GM18858 (cell line): ENCODE data around the gene PFKFB4.
A peak's percentile ranks its signal among the peaks of the same experiment; 100 is the strongest.
"Not testable (repeated sequence)": the region's sequence is repeated elsewhere in the genome, so short reads cannot be mapped to it uniquely, and the experiment has no call there.

Source experiments
- ATAC-seq: cut with Tn5 transposase; IDR thresholded peaks from one replicate; pipeline ENCODE4 v1.9.1; 2021; ENCODE audit not compliant: unreplicated experiment

The PFKFB4 gene

GRCh38 chr3:48502728-48503168, 53.9 kb downstream of the PFKFB4 start:
- ATAC-seq, result no peak

GRCh38 chr3:48502121-48502520, 54.5 kb downstream of the PFKFB4 start:
- ATAC-seq, result no peak

DNA sequence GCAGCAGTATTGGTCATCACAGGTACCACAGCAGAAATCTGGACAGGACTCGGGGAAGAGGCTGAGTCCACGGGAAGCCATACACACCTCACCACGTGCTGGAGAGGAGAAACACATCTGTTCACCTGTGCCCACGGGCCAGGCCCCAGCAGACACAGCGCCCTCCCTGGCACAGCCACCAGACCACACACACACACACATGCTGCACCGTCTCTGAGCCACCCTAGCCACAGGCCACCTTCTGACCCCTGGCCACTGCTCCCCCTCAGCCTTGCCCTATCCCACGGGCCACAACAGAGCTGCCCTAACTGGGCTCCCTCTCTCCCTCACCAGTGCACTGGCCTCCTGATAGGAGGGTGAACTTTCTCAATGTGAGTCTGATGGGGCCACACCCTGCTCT, 55.4 kb downstream of the PFKFB4 start:
- no peak for ATAC-seq

- ATAC-seq, result no peak
Observed at GRCh38 chr3:48500656-48501055, 55.9 kb downstream of the PFKFB4 start.

- no peak for ATAC-seq
Observed at GRCh38 chr3:48493203-48493501, 63.5 kb downstream of the PFKFB4 start.

DNA sequence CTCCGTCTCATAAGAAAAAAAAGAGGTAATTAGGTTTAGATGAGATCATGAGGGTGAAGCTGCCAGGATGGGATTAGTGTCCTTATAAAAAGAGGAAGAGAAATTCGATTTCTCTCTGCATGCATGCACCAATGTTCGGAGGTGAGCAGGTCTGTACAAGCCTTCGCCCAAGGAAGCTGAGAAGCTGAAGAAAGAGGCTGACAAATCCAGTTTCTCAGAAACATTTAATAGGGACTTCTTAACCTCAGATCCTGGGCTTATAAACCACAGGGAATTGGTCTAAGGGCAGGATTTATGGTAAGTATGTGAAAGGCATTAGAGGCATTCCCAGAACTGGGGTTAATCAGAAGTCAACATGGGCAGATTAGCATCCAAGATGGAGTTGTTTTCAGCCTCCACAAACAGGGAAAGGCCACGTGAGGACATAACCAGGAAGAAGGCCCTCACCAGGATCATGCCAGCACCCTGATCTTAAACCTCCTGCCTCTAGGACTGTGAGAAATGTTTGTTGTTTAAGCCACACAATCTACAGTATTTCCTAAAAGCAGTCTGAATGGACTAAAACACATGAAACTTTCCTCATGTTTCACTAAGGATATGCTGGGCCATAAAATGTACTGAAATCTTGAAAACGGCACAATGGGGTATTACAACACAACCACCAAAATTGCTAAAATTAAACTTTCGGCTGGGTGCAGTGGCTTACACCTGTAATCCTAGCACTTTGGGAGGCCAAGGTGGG, 64.0 kb downstream of the PFKFB4 start:
- no peak for ATAC-seq

GRCh38 chr3:48486952-48487351, 69.7 kb downstream of the PFKFB4 start:
- no peak for ATAC-seq

- ATAC-seq, result not testable (repeated sequence)
Observed at GRCh38 chr3:48482822-48483221, 73.8 kb downstream of the PFKFB4 start.

- ATAC-seq, result not testable (repeated sequence)
Observed at GRCh38 chr3:48480891-48481290, 75.7 kb downstream of the PFKFB4 start.

GRCh38 chr3:48478626-48479555, 77.7 kb downstream of the PFKFB4 start:
- ATAC-seq, result no peak

- ATAC-seq, result no peak
Observed at GRCh38 chr3:48477959-48478520, 78.6 kb downstream of the PFKFB4 start.

GRCh38 chr3:48476426-48477053, 80.1 kb downstream of the PFKFB4 start:
- ATAC-seq, result no peak

DNA sequence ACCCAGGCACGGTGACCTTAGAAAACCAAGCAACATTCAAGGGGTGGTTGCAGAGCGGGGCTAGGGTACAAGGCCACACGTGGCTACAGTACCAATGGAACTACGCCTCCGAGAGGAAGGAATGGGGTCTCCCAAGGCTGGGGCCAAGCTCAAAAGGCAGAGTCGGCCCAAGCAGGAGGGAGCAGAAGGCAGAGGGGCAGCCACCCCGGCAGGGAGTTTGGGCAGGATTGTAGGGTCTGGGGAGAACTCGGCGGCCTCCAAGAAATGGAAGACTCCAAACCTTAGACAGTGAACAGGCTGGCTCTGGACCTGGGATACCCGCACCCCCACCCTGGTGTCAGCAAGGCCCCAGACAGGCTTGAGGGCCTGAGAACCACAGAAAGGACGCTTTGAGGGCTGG, 81.4 kb downstream of the PFKFB4 start:
- no peak for ATAC-seq

- no peak for ATAC-seq
Observed at GRCh38 chr3:48474619-48475018, 82.0 kb downstream of the PFKFB4 start.

DNA sequence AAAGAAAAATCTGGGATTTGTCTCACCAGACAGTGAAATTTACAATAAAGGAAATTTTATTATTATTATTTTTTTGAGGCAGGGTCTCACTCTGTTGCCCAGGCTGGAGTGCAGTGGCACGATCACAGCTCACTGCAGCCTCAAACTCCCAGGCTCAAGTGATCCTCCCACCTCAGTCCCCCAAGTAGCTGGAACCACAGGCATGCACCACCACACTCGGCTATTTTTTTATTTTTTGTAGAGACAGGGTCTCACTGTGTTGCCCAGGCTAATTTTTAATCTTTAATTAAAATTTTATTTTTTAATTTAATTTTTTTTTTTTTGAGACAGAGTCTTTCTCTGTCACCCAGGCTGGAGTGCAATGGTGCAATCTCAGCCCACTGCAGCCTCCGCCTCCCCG, 82.6 kb downstream of the PFKFB4 start:
- ATAC-seq, result not testable (repeated sequence)

- ATAC-seq, result no peak
Observed at GRCh38 chr3:48473617-48473952, 83.0 kb downstream of the PFKFB4 start.

DNA sequence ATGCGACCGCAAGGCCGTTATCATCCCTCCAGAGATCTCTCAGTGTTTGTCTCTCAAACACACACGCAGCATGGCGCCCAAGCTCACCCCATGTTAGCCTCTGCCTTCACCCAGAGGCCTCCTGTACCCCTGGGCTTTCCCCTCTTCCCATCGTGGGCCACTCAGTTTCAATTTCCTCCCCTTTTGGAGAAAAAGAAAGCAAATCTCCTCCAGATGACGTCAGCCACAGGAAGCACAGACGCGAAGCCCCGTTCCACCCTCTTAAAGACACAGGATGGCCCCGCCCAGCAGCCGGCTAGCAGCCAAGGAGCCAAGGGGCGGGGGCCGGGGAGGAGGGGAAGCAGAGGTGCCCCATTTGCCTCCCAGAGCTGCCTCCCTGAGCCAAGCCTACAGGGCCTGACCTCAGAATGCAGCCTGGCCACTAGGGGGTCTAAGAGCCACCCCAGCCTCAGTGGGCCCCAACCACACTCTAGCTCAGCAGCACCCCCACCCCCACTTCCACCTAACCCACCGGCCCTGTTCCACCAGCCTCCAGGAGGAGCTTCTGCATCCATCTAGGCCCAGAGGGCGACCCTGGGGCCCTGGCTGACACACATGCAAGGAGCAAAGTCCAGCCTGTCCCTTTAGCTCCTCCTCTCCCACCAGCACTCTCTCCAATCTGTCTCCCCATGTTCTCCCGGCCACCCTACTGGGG, 83.5 kb downstream of the PFKFB4 start:
- peak; percentile 59 for ATAC-seq

GRCh38 chr3:48472673-48472922, 84.0 kb downstream of the PFKFB4 start:
- no peak for ATAC-seq

DNA sequence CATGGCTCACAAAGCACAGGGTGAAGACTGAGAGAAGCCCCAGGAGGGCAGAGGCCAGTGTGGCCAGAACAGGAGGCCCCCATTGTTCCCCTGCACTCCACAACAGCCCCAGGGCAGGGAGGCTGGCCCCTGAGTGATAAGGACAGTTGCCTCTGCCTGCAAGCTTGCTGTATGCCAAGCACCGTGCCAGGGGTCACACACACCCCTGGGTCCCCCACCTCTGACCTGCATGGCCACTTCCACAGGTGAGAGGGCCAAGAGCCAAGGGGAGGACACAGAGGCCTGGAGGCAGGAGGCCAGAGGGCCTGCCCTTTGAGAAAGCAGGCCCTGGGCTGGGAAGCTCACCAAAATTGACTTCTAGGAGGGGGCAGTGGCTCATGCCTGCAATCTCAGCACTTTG, 86.3 kb downstream of the PFKFB4 start:
- ATAC-seq, result no peak

- no peak for ATAC-seq
Observed at GRCh38 chr3:48469046-48469915, 87.3 kb downstream of the PFKFB4 start.
